HG03025 (cell line): ENCODE measurements around the gene FBXL13.

Experiments
- ATAC-seq: cut with Tn5 transposase; IDR thresholded peaks from one replicate; pipeline ENCODE4 v1.9.1; 2021; ENCODE audit warnings: mild to moderate bottlenecking, moderate library complexity; ENCODE audit not compliant: unreplicated experiment, low FRiP score

Gene FBXL13

GRCh38 chr7:102944241-102944640 is 130.4 kb downstream of the FBXL13 start:
- ATAC-seq = no peak

GRCh38 chr7:102943423-102944169 is 131.0 kb downstream of the FBXL13 start:
- ATAC-seq = no peak

GRCh38 chr7:102942868-102943267 is 131.7 kb downstream of the FBXL13 start:
- ATAC-seq = no peak

- no peak for ATAC-seq
These were observed 132.3 kb downstream of the FBXL13 start for GRCh38 chr7:102942181-102942866.

- no peak for ATAC-seq
These were observed 135.9 kb downstream of the FBXL13 start for GRCh38 chr7:102938679-102939078.

GRCh38 chr7:102935450-102936115 is 139.0 kb downstream of the FBXL13 start:
- no peak for ATAC-seq

GRCh38 chr7:102934701-102935100 is 139.9 kb downstream of the FBXL13 start:
- ATAC-seq = no peak

- no peak for ATAC-seq
These were observed 140.4 kb downstream of the FBXL13 start for GRCh38 chr7:102934239-102934638.

GRCh38 chr7:102933763-102934162 is 140.8 kb downstream of the FBXL13 start:
- no peak for ATAC-seq

- ATAC-seq = no peak
These were observed 142.8 kb downstream of the FBXL13 start for GRCh38 chr7:102931757-102932156.

- ATAC-seq = no peak
These were observed 147.2 kb downstream of the FBXL13 start for GRCh38 chr7:102927312-102927933.

GRCh38 chr7:102926783-102927140 is 147.8 kb downstream of the FBXL13 start:
- ATAC-seq = no peak

GRCh38 chr7:102925976-102926782 is 148.4 kb downstream of the FBXL13 start:
- ATAC-seq = no peak

- ATAC-seq = no peak
These were observed 155.8 kb downstream of the FBXL13 start for GRCh38 chr7:102918845-102919244.

GRCh38 chr7:102917436-102918353 is 156.9 kb downstream of the FBXL13 start:
- no peak for ATAC-seq

GRCh38 chr7:102916881-102917280 is 157.7 kb downstream of the FBXL13 start:
- ATAC-seq = no peak

- no peak for ATAC-seq
These were observed 158.2 kb downstream of the FBXL13 start for GRCh38 chr7:102916426-102916825.

GRCh38 chr7:102914585-102914984 is 160.0 kb downstream of the FBXL13 start:
- no peak for ATAC-seq

GRCh38 chr7:102913826-102914225 is 160.8 kb downstream of the FBXL13 start:
- no peak for ATAC-seq
